K562 (cell line): ENCODE data around the gene NEDD4L. TPM values are rescaled to one million over a fixed set of nuclear protein-coding genes. Genes with fewer than 3 reads are reported as not detected.

Source experiments
- BRF1 ChIP-seq: IDR thresholded peaks from 3 replicates; pipeline ENCODE4 v1.6.1; 2011; ENCODE audit warnings: borderline replicate concordance, mild to moderate bottlenecking; ENCODE audit not compliant: insufficient read length; ENCODE audit errors: extremely low read depth
- MAFK ChIP-seq: IDR thresholded peaks from 2 replicates; pipeline ENCODE4 v1.6.1; 2011; ENCODE audit warnings: low read length, improper control_type of control experiment
- PHB2 ChIP-seq: fragments of 450-650 bp; IDR thresholded peaks from 2 replicates; pipeline ENCODE4 v1.6.1; 2017; ENCODE audit warnings: low read depth
- PPARD ChIP-seq: fragments of 250-450 bp; sonication (Bioruptor Pico); IDR thresholded peaks from 2 replicates; pipeline ENCODE4 v1.8.0; 2022; ENCODE audit warnings: inconsistent platforms, mild to moderate bottlenecking, moderate library complexity
- THRA ChIP-seq: fragments of 450-650 bp; IDR thresholded peaks from 2 replicates; pipeline ENCODE4 v1.6.1; 2017; ENCODE audit warnings: mild to moderate bottlenecking, moderate library complexity
- polyA plus RNA-seq, 8 experiments: library from polyadenylated mRNA; depleted of rRNA in 4 of 8; stranded (reverse) in 5 of 8; unstranded in 3 of 8; fragments of >200 nt; fragmentation: Nextera tagmentation in 2 of 8; fragmentation: Illumina TruSeq in 1 of 8; extraction: Ambion mirVana in 2 of 8; extraction: Trizol in 1 of 8; gene quantifications; 2 replicates each; pipeline versions ENCODE4 v1.2.1 to v1.2.3, GENCODE V29; 2011 to 2014; ENCODE audit warnings: inconsistent platforms in 1 of 8, missing spikeins in 1 of 8
- total RNA-seq, 7 experiments: library from RNA; depleted of rRNA in 6 of 7; stranded (reverse); fragments of >200 nt in 6 of 7; fragmentation: Illumina TruSeq in 2 of 7; extraction: Trizol in 2 of 7; gene quantifications; 2 replicates each; pipeline versions ENCODE4 v1.2.1 to v1.2.3, GENCODE V29; 2011 to 2021; ENCODE audit warnings: low replicate concordance in 1 of 7
- TF ChIP-seq, protein P1 (sequence below): fragments of 450-650 bp; IDR thresholded peaks from 2 replicates; pipeline ENCODE4 v1.6.1; 2017; ENCODE audit warnings: antibody characterized with exemption, mild to moderate bottlenecking

Gene NEDD4L
- total and polyA plus RNA-seq, 9 of the 15 experiments (the other 6 are each of a cell fraction or from before 2014, with no cell fraction given), result 8.1 to 33.4 (median 19.9) TPM

- TF ChIP-seq, protein P1, sequence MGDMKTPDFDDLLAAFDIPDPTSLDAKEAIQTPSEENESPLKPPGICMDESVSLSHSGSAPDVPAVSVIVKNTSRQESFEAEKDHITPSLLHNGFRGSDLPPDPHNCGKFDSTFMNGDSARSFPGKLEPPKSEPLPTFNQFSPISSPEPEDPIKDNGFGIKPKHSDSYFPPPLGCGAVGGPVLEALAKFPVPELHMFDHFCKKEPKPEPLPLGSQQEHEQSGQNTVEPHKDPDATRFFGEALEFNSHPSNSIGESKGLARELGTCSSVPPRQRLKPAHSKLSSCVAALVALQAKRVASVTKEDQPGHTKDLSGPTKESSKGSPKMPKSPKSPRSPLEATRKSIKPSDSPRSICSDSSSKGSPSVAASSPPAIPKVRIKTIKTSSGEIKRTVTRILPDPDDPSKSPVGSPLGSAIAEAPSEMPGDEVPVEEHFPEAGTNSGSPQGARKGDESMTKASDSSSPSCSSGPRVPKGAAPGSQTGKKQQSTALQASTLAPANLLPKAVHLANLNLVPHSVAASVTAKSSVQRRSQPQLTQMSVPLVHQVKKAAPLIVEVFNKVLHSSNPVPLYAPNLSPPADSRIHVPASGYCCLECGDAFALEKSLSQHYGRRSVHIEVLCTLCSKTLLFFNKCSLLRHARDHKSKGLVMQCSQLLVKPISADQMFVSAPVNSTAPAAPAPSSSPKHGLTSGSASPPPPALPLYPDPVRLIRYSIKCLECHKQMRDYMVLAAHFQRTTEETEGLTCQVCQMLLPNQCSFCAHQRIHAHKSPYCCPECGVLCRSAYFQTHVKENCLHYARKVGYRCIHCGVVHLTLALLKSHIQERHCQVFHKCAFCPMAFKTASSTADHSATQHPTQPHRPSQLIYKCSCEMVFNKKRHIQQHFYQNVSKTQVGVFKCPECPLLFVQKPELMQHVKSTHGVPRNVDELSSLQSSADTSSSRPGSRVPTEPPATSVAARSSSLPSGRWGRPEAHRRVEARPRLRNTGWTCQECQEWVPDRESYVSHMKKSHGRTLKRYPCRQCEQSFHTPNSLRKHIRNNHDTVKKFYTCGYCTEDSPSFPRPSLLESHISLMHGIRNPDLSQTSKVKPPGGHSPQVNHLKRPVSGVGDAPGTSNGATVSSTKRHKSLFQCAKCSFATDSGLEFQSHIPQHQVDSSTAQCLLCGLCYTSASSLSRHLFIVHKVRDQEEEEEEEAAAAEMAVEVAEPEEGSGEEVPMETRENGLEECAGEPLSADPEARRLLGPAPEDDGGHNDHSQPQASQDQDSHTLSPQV, result no peak
- TF ChIP-seq BRF1, result no peak
- TF ChIP-seq PPARD, result no peak
- TF ChIP-seq PHB2, result no peak
- no peak for TF ChIP-seq MAFK
- no peak for TF ChIP-seq THRA
Measured at GRCh38 chr18:58429442-58429841, 385.4 kb downstream of the NEDD4L start (continued).
